Measurements from ENCODE around the gene RLN1. TPM values are rescaled to one million over a fixed set of nuclear protein-coding genes. Genes with fewer than 3 reads are reported as not detected.

Gene RLN1
- total and polyA plus RNA-seq, 10 of the 15 experiments (the other 5 are each of a cell fraction or from before 2014, with no cell fraction given): 0.80 to 2.8 (median 1.9) TPM

- BruUV-seq (replicated peaks): no TSS peak
- no peaks in the 10 kb centered on the region for H3K27me3 ChIP-seq (replicated peaks in 1 of 2; ENCODE audit: control insufficient read depth in 2 of 2, insufficient read depth in 2 of 2, low read length in 1 of 2)
- in situ Hi-C loops (cut with MboI) (no loop called here), intact Hi-C loops (cut with micrococcal nuclease; ENCODE audit: unreplicated experiment) (no loop called here)
- WGBS (ENCODE audit: insufficient coverage, insufficient replicate concordance, low lambda C conversion rate, missing lambda C conversion rate): 0% methylated on average over 1 of the region's 1 CpG
- no peaks in the 10 kb centered on the region for H3K9me3 ChIP-seq (replicated peaks; ENCODE audit: control insufficient read depth, insufficient read depth, low read length)
- H2AFZ ChIP-seq (ENCODE audit: control insufficient read depth, low read depth, low read length): no peak overlapping the region
- POLR2A ChIA-PET: interaction anchor here (0.6 to 0.9 kb wide), 2 partner anchors 11 to 603 kb away, joined by 3 to 6 read pairs; no protein-coding TSS in a partner anchor
- no peak overlapping the region for H3K27ac ChIP-seq (ENCODE audit: control insufficient read depth, insufficient read depth)
- H3K36me3 ChIP-seq (ENCODE audit: control insufficient read depth in 2 of 2, insufficient read depth in 2 of 2, low read length in 1 of 2): no peaks in the 10 kb centered on the region; a peak in 1 of 4 replicates
- no peak overlapping the region for H3K9ac ChIP-seq (ENCODE audit: control insufficient read depth, insufficient read depth, low read length)
- ATAC-seq: no peak
- no peak overlapping the region for H3K4me2 ChIP-seq (ENCODE audit: control insufficient read depth, insufficient read depth)
- H3K4me3 ChIP-seq: no peak overlapping the region
- peak; percentile 62 for FAIRE-seq
- TF ChIP-seq CREB1 (IDR thresholded peaks at IDR 0.05; ENCODE audit: low read depth): no peak
- TF ChIP-seq JUND (IDR thresholded peaks at IDR 0.05; ENCODE audit: low read depth, low read length): no peak
- no peak for TF ChIP-seq ZNF217 (IDR thresholded peaks at IDR 0.05)
- TF ChIP-seq SUPT20H (IDR thresholded peaks at IDR 0.05; ENCODE audit: borderline replicate concordance, control insufficient read depth, low read depth, low read length): no peak
- TF ChIP-seq TARDBP (IDR thresholded peaks at IDR 0.05; ENCODE audit: borderline replicate concordance): no peak
- TF ChIP-seq ASH2L (IDR thresholded peaks at IDR 0.05; ENCODE audit: borderline replicate concordance, low read depth): no peak
- TF ChIP-seq ZNF622 (IDR thresholded peaks at IDR 0.05): no peak
- no peak for TF ChIP-seq WRNIP1 (IDR thresholded peaks at IDR 0.05; ENCODE audit: borderline replicate concordance, low read depth, low read length)
- TF ChIP-seq SRF (IDR thresholded peaks at IDR 0.05; ENCODE audit: low read depth in 2 of 2, low read length in 2 of 2): no peak
- TF ChIP-seq, protein P1, sequence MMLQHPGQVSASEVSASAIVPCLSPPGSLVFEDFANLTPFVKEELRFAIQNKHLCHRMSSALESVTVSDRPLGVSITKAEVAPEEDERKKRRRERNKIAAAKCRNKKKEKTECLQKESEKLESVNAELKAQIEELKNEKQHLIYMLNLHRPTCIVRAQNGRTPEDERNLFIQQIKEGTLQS (IDR thresholded peaks at IDR 0.05; ENCODE audit: borderline replicate concordance, extremely low read depth, low read depth, low read length): no peak
- TF ChIP-seq HDAC6 (IDR thresholded peaks at IDR 0.05; ENCODE audit: unreplicated experiment): no peak
- TF ChIP-seq NFXL1 (IDR thresholded peaks at IDR 0.05; ENCODE audit: borderline replicate concordance): no peak
- TF ChIP-seq RCOR1 (conservative IDR thresholded peaks at IDR 0.05; ENCODE audit: low read depth, low read length): no peak
- no peak for TF ChIP-seq ETV6 (conservative IDR thresholded peaks at IDR 0.05 in 1 of 2, IDR thresholded peaks at IDR 0.05 in 1 of 2; ENCODE audit: borderline replicate concordance in 1 of 2, low read depth in 1 of 2)
- no peak for TF ChIP-seq CUX1 (IDR thresholded peaks at IDR 0.05; ENCODE audit: insufficient replicate concordance, low read depth, low read length)
- no peak for TF ChIP-seq YBX1 (IDR thresholded peaks at IDR 0.05)
- TF ChIP-seq, protein P2, sequence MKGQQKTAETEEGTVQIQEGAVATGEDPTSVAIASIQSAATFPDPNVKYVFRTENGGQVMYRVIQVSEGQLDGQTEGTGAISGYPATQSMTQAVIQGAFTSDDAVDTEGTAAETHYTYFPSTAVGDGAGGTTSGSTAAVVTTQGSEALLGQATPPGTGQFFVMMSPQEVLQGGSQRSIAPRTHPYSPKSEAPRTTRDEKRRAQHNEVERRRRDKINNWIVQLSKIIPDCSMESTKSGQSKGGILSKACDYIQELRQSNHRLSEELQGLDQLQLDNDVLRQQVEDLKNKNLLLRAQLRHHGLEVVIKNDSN (IDR thresholded peaks at IDR 0.05; ENCODE audit: borderline replicate concordance, extremely low read length, insufficient read depth, low read depth, low read length): no peak
- RAD21 ChIA-PET (ENCODE audit: unreplicated experiment): interaction anchor here (0.6 kb wide), 1 partner anchor 603 kb away, joined by 3 read pairs; no protein-coding TSS in a partner anchor
- SMC1A ChIA-PET (ENCODE audit: uncharacterized antibody, unreplicated experiment): interaction anchor here (0.6 to 0.9 kb wide), 3 partner anchors 9 to 84 kb away, joined by 3 read pairs; no protein-coding TSS in a partner anchor
- CTCF ChIA-PET: no interaction called here
- H3K4me1 ChIP-seq (ENCODE audit: control insufficient read depth, insufficient read depth, low read length): no peaks in the 10 kb centered on the region
- no peaks in the 10 kb centered on the region for H3K79me2 ChIP-seq (ENCODE audit: control insufficient read depth, insufficient read depth, low read length)
- no peaks in the 10 kb centered on the region for H4K20me1 ChIP-seq (ENCODE audit: control insufficient read depth, insufficient read depth)
- no peak for DNase-seq (ENCODE audit: low read depth, low spot score)
These were observed 13.1 kb upstream of the RLN1 start for GRCh38 chr9:5352637-5353248.
